Measurements from ENCODE around the gene IFITM2.
"Not testable (repeated sequence)": the region's sequence is repeated elsewhere in the genome, so short reads cannot be mapped to it uniquely, and the experiment has no call there.

Gene IFITM2

DNA sequence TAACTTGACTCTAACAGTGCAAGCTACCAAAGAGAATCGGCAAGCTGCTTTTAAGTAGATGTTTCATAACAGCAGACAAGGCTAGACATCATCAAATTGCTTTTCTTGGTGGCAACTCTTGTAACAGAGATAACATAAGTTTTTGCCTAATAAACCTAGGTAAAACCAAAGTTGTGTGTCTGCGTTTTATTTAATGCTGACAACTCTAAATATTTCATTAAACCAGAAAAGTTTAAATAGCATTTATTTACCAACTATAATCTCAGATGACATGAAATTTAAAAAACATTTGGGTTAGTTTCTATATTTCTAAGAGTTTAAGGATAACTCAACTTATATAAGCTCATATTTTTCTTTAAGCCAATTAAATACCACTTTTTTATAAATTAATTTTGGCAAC, 32.3 kb downstream of the IFITM2 start:
- DNase-seq (ENCODE audit: low read depth in 1 of 2, low spot score in 1 of 2), result no peak

DNA sequence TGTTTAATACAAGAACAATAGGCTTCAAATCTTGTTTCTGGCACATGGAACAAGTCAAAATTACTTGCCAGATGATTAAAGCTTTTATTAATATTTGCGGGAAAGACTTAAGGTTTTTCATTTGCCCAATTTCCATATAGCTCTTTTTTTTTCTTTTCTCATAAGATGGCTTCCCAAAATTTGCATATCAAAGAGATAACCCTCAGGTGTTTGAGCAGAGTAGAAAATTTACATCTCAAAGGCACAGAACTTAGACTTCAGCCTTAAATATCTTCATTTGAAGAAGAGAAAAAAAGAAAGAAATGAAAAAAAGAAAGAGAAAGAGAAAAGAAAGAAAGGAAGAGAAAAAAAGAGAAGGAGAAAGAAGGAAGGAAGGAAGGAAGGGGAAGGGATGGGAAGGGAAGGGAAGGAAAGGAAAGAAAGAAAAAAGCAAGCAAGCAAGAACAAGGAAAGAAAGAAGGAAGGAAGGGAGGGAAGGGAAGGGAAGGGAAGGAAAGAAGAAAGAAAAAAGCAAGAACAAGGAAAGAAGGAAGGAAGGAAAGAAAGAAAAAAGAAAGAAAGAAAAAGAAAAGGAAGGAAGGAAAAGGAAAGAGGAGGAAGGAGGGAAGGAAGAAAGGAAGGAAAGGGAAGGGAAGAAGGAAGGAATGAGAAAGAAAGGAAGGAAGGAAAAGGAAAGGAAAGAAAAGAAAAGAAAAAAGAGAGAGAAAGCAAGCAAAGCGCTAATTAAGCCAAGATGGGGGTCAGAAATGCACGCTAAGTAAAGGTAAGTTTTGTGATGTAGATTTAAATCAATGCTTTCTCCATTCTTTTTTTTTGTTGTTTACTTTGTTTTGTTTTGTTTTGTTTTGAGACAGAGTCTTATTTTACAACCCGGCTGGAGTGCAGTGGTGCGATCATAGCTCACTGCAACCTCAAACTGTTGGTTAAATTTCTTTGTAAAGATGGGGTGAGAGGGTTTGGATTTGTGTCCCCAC, 33.2 kb downstream of the IFITM2 start:
- no peak for DNase-seq (ENCODE audit: low read depth in 1 of 2, low spot score in 1 of 2)

DNA sequence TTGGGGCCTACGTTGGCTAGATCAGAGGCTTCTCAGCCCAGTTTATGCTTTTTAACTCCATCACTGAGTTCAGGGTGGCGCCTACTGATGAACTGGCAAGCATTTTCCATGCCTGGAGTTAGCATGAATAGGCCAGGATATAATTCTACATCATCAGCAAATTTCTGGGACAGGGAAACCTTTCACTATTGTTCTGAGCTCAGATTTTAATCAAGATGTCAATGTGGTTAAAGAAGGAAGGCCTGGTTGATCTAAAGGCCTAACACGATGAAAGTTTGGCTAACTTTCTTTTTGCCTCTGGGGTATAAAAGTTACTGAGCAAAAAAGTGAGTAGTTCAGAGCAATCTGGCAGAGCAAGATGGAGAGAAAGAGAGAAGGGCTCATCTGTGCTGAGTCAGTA, 34.7 kb downstream of the IFITM2 start:
- DNase-seq (ENCODE audit: low read depth in 1 of 2, low spot score in 1 of 2), result no peak

DNA sequence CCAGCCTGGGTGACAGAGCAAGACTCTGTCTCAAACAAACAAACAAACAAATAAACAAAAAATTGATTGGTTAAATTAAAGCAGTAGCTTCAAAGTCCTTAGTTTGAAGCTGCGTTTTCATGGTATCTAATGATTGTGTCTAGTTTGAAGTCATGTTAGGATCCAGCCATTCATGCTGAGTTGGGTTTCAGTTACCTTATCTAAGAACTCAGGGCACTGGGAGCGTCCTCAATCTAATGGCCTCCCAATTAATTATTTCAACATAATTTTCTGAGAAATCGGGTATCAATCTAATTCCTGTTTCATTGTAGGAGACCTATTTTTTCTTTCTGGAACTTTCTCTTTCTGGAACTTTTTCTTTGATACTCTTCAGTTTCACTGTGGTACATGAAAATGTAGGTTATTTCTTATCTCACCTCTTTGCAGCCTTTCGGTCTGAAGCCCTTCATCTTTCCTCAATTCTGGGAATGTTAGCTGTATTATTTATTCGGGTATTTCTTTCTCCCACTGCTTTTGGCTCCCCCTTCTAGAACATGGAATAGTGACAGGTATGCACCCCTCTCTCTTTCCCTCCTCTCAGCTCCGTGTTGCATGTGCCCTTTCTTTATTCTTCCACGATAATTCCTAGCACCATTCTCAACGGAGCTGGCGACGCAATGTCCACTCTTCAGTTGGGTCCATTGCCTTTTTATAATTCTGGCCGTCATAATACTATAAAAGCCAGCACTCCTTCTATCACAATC, 37.4 kb downstream of the IFITM2 start:
- DNase-seq (ENCODE audit: low read depth in 1 of 2, low spot score in 1 of 2), result no peak

DNA sequence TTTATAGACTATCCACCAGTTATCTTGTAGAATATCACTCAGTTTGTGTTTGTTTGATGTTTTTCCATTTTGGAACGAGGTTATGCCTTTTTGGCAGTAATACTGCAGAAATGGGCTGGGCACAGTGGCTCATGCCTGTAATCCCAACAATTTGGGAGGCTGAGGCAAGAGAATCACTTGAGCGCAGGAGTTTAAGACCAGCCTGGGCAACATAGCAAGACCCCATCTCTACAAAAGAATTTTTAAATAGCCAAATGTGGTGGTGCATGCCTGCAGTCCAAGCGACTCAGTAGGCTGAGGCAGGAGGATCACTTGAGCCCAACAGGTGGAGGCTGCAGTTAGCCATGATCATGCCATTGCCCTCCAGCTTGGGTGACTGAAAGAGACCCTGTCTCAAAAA, 38.9 kb downstream of the IFITM2 start:
- DNase-seq (ENCODE audit: low read depth in 1 of 2, low spot score in 1 of 2), result no peak

DNA sequence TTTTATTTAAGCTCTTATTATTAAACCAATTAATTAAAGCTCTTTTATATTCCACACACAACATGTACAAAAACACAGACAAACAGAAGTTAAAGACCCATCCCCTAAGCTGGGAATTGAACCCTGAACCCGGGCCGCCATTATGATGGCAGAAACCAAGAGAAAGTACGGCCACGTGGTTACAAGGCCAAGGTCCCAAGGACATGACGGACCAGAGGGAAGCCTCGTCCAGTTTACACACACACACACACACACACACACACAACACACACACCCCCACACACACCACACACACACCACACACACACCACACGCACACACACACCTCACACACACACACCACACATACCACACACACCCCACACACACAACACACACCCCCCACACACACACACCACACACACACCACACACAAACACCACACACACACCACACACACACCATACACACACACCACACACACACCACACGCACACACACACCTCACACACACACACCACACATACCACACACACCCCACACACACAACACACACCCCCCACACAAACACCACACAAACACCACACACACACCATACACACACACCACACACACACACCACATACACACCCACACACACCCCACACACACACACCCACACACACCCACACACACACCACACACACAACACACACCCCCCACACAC, 41.8 kb downstream of the IFITM2 start:
- not testable (repeated sequence) for DNase-seq (ENCODE audit: low read depth in 1 of 2, low spot score in 1 of 2)

DNA sequence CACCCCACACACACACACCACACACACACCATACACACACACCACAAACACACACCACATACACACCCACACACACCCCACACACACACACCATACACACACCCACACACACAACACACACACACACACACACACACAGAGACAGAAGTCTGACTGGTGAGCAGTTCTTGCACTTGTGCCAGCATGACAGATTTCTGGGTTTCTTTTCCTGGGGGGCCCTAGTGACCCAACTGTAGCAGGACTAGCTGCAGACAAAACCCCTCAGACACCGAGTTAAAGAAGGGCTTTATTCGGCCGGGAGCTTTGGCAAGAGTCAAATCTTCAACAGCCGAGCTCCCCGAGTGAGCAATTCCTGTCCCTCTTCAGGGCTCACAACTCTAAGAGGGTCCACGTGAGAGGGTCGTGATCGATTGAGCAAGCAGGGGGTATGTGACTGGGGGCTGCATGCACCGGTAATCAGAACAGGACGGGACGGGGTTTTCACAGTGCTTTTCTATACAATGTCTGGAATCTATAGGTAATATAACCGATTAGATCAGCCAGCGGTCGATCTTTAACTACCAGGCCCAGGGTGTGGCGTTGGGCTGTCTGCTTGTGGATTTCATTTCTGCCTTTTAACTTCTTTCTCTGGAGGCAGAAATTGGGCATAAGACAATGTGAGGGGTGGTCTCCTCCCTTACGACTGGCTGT, 42.6 kb downstream of the IFITM2 start:
- DNase-seq (ENCODE audit: low read depth in 1 of 2, low spot score in 1 of 2), result not testable (repeated sequence)

DNA sequence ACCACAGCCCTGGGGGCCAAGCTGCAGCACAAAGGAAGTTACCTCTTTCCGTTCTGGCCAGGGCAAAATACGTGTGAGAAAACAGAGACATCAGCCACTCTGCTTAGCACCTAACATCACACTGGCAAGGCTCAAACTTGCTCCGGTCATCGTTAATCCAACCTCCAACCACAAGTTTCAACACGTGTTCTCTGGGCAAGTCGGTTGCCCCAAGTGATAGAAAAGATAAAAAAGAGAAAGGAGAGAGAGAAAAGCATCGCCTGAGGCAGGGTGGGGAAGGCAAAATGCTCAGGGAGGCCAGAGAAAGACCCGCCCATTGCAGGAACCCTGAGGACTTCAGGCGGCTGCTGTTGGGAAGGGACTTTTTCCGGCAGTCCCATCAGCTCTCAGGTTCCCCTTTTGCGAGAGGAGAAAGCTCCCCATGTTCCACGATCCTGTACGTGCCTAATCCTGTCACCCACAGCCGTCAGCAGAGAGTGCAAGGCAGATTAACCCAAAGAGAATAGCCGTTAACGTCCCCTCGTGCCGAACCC, 43.2 kb downstream of the IFITM2 start:
- DNase-seq (ENCODE audit: low read depth in 1 of 2, low spot score in 1 of 2), result no peak

DNA sequence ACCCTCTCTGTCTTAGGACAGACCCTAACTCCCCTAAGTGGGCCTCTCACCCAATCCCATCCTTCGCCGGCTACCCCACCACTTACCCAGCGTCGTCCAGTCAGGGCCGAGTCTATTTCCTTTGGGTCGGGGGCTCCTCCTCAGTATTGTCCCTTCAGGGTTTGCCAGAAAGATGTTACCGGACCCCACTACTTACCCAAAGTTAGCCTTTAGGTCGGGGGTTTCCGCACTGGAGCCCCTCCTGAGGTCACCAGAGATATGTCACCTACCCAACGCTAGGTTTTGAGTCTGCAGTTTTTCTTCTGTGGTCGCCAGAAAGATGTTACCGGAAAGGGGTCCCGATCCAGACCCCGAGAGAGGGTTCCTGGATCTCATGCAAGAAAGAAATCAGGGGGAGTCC, 43.8 kb downstream of the IFITM2 start:
- DNase-seq (ENCODE audit: low read depth in 1 of 2, low spot score in 1 of 2), result no peak

DNA sequence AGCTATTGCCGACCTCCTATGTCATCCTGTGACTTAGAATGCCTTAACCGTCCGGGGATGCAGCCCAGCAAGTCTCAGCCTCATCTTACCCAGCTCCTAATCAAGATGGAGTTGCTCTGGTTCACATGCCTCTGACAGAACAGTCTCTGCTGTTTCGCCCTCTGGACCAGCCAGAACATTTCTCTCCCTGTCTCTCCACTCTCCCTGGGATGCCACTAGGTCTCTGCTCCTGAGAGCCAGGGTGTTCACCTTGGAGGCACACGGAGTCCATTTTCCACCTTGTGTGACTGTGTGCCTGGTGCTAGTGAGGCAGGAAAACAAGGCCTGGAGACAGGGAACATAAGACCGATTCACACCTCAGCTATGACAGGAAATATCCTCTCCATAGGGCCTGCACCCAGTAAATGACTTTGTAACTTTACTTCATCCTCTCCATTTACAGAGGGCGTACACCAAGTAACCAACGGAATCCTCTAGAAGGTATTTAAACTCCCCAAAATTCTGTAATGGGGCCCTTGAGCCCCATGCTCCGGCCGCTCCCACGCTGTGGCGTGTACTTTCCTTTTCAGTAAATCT, 44.9 kb downstream of the IFITM2 start:
- no peak for DNase-seq (ENCODE audit: low read depth in 1 of 2, low spot score in 1 of 2)

DNA sequence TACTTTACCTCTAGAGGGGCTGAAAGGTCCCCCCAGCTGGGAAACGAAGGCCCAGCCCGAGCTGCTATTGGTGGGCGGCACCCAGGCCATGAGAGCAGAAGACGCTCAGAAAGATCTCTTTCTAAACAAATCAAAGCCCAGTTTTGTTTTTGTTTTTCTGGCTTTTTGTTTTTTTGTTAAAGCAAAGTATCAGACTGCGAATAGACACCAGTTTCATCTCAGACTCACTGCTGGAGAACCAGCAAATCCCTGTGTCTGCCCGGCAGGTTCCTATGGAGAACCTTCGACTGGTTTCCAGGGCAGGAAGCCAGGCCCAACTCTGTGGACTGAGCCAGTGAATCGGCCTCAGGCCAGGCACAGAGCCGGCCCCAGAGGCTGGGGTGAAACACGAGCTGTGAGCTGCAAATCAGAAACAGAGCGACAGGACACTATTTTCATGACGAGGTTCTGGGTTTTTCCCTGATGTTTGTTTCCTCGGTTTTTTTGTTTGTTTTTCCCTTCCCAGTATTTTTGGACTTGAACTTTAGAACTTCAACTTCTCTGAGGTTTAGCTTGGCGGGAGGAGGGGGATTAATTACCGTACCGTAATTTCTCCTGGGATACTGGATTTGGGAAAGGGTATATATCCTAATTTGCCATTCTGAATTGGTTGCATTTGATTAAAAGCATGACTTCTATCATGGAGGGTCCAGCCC, 45.7 kb downstream of the IFITM2 start:
- no peak for DNase-seq (ENCODE audit: low read depth in 1 of 2, low spot score in 1 of 2)

DNA sequence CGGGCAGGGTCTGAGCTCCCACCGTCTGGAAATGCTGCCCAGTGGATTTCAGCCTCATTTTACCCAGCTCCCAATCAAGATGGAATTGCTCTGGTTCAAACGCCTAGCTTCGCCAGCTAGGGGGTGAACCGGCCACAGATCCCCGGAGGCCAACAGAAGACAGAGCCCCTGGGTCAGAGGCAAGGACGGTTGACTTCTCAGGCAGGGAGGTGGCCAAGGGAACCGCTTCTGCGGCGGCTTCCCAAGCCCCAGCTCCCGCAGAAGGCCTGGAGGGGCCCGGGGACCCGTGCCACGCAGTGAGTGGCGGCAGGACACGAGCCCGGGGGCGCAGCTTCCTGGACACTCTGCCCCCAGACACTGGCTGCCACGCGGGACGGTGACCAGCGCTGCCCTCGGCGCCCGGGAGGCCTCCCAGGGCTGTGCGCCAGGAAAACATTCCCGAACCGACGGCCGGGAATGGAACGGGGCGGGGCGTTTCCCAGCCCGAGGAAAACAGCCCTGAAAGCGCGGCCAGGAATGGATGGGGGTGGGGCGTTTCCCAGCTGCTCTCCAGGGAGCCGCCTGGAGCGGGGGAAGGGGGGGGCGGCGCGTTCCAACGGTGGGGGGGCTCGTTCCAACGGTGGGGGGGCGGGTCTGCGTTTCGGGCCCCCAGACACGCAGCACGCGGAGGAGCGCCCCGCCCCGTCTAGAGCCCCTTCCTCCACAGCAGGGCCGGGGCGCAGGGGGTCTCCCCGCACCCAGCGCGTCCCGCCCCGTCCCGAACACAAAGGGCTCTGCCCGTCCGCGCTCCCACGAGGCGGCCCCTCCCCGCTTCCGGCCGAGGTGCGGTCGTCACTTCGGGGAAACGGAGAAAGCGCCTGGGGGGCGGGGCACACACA, 48.2 kb downstream of the IFITM2 start:
- DNase-seq (ENCODE audit: low read depth in 1 of 2, low spot score in 1 of 2), result peak; percentile 68 to 81

DNA sequence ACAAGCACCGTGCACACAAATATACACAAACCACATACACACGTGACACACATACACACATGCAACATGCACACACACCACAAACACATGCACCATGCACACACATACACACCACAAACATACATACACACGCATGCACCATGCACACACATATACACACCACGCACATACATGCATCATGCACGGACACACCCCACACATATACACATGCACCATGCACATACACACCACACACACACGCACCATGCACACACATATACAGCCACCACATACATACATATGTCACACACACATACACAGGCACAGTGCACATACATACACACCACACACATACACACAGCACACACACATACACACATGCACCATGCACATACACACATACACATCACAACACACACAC, 49.0 kb downstream of the IFITM2 start:
- no peak for DNase-seq (ENCODE audit: low read depth in 1 of 2, low spot score in 1 of 2)

DNA sequence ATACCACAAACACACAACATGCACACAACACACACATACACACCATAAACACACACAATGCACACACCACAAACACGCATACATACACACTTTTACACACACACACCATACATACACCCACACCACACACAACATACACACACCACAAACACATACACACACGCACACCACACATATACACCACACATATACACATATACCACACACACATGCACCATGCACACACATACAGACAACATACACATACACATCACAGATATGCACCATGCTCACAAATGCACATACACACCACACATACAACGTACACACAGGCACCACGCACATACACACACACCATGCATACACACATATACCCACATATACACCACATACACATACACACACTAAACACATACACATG, 50.0 kb downstream of the IFITM2 start:
- no peak for DNase-seq (ENCODE audit: low read depth in 1 of 2, low spot score in 1 of 2)

DNA sequence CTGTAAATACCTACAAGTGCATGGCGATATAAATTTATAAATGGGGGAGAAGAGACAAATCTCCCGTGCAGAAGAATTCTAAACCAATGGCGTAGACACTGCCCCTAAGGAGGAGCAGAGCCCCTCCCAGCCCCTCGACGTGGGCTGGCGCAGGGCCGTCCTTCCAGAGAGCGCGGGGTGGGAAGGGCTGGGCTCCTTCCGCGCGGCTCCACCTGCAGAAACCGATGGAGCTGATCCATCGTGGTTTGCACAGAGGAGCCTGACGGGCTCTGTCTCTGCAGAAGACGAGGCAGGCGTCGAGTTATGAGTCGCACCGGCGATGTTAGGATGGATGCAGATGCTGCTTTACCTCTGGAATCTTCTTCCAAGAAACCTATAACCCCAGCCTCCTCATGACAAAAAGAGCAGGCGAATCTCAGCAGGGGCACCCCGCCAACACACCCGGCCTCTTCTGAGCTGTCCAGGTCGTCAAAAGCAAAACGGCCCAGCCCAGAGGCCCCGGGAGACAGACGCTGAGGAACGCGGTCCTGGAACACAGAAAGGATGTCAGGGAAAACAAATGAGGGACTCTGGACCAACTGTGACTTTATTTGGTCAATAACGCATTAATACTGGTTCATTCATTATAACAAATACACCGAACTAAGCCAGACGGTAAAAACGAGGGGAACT, 50.6 kb downstream of the IFITM2 start:
- DNase-seq (ENCODE audit: low read depth in 1 of 2, low spot score in 1 of 2), result no peak

Measured in activated CD4-positive, alpha-beta T cell treated with anti-CD3 and anti-CD28 coated beads, Interleukin-2, amount 50 U/mL, for 24 hours (primary cell).